Activated T-cell treated with anti-CD3 and anti-CD28 coated beads for 1 hour (primary cell): ENCODE measurements around the gene YEATS2.
A peak's percentile ranks its signal among the peaks of the same experiment; 100 is the strongest.

Experiments used
- DNase-seq: peaks from one replicate; pipeline ENCODE4 v3.0.0-alpha.2; 2020; ENCODE audit warnings: low read depth

Gene YEATS2

DNA sequence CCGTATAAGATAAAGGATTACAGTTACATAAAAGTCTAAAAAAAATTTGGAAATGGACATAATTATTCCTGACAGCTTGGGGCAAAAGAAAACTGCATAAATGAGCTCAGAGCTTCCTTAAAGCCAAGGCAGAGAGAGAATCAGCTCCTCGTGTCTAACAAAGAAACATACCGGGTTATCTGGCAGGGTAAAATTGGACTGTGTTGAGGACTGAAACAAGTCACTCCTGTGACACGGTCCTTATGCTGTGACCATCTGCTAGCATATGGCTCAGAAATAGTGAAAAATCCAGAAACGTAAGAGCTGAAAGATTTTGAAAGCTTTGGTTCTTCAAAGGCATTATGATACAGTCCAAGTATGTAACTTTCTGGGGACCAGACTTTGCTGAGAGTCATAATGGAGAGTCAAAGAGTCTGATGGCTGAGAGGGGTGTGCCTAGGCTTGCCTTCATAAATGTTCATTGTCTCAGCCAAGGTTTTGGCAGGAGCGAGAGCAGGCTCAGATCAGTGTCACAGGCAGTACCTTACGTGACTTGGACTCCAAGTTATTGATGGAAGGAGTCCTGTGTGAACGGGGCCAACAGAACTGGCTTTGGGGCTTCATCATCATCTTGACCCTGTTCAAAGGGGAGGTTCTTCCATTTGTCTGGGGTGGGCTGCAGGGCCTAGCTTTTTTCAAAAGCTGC lies 115.3 kb downstream of the YEATS2 start:
- no peak for DNase-seq

DNA sequence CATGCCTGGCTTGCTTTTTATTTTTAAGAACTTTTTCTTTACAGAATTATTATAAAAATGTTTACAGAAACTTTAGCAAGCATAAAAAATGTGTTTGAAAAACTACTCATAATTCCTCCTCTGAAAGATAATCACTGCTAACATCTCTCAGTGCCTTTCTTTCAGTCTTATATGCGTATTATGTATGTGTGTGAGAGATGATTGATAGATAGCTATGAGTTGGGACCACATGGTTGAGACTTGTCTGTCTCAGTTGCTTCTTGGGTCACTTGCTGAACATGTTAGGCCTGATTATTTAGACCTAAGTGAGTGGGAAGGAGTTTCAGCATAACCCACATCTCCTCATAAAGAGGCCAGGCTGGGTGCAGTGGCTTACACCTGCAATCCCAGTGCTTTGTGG lies 116.6 kb downstream of the YEATS2 start:
- DNase-seq: no peak

DNA sequence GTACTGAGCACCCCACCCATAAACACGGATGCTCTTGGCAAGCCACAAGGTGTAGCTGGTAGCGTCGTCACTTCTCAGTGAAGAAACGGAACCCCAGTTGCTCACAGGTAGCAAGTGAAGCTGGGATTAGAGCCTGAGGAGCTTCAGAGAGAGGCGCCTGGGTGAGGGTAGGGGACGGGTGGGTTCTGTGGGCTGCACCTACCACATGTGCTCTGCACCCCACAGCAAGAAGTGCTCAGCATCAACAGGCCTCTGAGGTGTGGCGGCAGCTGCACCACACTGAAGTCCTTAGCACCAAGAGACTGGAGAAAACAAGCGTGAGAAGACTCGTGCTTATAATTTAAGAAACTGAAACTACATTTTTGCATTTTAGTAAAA lies 118.0 kb downstream of the YEATS2 start:
- no peak for DNase-seq

DNA sequence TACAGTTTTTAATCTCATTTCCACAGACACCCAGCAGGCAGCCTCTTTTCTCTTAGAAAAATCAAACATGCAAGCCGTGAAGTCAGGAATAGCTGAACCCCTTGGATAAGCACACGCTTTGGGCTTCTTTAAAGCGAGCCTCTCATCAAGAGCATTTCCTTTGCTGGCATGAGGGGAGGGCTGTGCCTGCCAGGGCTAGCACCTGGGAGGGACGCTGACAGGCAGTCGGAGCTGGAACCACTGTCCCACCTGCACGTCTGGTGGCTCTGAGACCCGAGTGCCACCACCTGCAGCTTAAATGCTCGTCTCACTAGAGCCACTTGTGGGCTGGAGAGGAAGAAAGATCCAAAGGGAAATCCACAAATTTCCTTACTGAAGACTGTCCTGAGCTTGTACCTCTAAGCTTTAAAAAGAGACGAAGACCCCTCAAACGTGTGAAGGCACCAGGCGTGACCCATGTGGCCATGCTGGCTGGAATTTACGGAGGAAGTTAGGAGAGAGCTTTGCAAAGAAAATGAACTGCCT lies 118.4 kb downstream of the YEATS2 start:
- no peak for DNase-seq

DNA sequence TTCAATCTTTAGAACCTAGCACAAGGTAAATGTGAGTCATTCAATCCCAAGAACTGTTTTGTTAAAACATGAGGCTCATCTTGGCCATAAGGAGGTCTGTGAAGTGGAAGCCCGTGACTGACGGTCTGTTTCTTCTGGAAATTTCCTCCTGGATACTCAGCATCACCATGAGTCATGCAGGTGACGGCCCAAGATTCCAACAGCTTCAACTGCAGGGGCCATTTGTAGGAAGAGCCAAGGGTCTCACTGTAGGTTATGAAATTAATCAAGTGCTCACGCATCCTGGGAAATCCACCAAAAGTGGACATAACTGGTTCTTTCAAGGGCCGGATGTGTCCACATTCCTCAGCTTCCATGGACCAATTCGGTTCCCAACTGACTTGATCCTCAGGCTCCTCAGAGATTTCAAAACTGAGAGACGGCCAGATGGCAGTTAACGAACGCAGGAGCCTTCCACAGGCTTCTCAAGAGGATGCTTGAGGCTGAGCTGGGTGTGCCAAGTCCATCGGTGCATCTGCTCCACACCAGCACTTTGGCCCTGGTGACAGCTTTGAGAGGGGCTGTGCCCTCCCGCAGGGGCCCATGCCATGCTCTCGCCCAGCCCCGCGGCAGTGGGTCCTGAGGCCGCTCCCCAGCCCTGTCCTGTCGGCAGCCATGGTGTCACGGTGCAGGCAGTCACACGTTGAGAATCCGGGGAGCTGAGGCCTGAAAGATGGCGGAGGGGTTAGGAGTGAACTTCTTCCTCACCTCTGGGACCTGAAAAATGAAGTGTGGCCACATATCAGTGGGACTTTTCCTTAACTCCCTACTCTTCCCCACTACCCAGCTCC lies 119.3 kb downstream of the YEATS2 start:
- DNase-seq: no peak

DNA sequence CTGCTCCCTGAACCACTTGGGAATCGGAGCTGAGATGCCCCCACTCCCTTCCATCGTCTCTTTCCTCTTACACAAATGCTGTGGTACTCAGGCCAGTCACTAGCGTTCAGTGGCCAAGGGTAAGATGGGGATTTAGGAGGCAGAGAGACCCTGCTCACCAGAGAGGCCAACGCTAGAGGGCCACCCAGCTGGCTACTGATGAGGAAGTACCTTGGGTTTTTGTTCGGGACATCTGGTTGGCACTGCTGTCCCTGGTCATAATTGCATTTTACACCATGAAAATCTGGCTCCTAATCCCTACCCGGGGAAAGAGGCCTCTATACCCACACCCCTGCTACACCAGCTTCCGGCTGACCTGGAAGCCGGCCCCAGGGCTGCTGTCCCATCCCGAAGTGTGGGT lies 120.0 kb downstream of the YEATS2 start:
- no peak for DNase-seq

DNA sequence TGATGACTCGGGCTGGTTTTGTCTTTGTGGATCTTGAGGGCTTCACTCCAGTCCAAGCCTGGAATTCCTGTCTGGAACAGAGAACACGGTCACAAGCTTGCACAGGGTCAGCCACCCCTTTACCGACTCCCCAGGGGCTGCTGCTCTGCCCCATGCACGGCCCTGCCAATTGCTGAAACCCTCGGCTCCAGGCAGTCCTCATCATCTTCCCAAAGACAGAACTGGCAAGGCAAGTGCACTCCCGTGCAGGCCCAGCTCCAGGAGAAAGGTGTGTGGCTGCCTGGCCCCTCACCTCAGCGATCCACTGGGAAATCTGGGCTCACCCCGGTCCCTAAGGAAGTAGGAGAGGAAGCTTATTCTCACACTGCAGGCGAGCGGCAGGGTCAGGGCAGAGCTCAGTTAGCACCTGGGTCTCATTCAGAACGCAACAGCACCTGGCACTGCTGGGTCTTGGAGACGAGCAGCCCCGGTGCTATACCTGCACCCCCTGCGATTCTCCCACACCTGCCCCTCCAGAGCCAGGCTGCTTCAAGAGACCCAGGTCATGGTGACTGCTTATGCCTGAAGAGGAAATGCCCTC lies 120.5 kb downstream of the YEATS2 start:
- DNase-seq: no peak

DNA sequence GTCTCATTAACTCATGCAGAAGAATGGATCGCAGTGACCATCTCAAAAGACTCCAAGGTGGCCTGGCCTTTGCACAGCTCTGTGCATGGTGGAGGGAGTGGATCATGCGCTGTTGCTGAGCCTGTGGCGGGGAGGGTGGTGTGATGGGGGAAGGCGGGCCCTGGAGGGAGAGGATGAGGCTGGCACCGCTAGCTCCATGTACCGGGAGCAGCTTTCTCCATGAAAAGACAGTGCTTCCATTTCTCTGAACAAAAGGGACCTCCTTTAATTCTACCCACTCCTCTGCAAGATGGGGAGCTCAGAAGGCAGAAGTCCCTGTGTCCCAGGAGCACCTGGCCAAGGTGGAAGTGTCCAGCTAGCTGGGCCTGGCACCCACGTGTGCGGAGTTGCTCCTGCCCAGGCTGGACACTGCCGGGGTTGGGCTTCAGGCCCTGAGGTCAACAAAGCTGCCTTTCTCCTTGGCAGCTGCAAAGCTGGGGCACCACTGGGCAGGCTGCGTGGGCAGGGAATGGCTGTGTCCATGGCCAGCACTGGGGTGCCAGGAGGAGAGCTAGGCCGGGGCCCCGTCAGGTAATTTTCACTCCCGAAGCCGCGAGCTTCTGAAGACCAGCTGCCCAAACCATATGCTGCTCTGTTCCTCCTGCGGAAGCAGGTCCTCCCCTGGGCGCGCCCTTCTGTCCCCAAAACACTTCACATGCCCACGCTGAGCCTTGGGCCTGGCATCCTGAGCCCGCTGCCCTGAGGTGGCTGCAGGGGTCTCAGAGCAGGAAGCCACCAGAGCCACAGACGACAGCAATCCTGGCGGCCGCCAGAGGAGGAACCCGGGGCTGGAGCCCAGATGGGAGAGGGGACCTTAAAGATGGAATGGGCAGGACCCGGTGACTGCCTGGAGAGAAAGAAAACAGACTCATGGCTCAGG lies 121.4 kb downstream of the YEATS2 start:
- no peak for DNase-seq

DNA sequence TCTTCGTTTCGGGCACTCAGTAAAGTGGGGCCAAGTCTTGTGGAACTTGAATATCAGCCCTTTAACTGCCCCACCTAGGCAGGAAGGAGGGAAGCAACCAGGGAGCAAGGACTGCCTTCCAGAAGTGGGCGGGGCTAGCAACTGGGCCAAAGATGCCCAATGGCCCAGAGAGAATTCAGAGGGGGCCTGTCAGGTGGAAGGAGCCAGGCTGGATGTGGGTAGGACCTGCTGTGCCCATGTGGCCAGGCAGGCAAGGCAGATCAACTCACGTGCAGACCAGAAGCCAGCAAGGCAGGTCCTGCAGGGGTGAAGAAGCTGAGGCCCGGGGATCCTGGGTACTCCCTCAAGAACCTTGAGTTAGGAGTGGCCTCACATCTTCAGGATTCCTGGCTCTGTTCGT lies 122.2 kb downstream of the YEATS2 start:
- DNase-seq: no peak

DNA sequence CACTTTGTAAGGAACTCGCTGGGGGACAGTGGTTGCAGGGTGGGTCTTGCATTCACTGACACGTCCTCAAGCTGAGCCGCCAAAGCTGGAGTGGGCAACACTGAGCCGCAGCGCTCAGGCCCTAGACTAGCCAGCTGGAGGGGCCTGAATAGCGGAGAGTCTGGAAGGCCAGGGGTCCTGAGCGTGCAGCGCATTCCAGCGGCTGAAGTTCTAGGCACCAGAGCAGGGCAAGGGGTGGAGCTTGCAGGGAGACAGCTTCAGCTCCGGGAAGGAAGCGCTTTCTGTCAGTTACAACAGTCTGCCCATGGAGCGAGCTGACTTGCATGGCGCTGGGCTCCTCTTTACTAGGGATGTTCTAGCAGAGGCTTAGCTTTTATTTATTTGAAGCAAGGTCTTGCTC lies 125.0 kb downstream of the YEATS2 start:
- no peak for DNase-seq

DNA sequence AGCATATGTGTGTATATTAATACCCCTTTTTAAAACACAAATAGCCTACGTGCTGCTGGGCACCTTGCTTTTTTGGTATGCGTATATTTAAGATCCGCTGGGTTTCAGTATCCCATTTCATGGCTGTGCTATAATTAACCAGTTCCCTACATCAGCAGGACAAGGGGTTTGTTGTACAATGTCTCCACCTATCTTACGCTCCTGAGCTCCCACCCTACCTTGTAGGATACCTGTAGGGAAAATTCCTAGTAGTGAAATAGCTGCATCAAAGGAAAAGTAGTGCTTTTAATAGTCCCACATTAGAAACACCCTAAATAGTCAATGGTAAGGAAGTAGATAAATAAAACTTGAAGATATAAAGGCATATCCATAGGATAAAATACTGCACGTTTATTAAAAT lies 126.4 kb downstream of the YEATS2 start:
- DNase-seq: no peak

DNA sequence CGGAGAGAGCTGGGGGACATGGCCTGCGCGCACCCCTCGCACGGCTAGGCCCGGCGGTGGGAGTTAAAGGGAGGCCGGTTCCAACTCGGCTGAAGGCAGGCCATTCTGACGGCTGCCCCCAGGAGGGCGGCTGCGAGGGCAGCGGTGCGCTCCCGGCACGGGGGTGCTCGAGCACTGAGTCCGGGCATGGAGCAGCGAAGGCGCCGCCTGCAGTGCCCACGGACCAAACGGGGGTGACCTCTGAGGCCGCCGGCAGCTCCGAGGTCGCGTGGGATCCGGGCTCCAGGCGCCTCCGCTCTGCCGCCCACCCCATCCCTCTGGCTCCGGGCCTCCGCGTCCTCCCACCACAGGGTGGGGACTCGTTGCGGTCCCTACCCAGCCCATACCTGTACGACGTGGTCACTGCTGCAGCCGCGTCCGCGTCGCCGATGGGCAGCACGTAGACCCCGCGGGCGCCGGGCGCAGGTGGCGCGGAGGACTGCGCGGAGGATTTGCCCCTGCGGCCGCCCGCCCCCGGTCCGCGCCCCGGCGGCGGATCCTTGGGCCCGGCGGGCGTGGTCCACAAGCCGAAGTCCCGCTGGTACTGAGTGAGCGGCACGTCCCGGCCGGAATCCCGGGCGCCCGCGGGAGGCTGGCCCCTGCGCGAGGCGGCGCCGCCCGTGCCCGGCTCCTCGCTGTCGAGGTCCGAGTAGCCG lies 127.3 kb downstream of the YEATS2 start:
- no peak for DNase-seq

DNA sequence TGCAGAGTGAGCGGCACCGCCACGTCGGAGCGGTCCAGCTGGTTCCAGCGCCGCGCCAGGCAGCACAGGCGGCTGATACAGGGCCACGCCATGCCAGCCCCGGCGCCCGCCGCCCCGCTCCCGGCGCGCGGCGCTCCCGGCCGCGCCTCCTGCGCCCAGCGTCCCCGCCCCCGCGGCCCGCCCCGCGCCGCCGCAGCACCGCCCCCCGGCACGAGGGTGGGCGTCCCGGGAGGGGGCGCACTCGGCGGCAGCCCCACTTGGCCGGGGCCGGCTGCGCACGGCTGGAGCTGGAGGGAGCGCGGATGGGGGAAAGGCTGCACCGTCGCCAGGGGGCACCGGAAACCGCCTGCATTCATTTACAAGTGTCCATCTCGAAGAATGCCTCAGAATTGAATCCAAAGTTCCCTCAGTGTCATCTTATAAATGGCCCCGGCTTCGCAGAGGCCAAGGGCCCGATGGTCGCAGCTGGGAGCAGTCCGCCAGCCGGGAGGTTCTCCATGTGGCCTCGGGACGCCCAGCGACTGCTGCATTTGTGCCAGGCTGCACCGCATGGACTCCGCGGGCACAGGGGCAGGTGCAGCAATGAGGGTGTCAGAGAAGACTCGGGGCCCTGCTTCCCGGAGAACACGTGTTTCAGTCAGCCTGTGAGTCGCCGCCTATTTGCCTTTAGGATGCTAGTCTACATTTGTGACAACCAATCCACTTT lies 128.0 kb downstream of the YEATS2 start, which contains the start of gene MAP6D1:
MAP6D1 (minus strand) TSS at position 122 of the 706 bp plus-strand sequence; CDS start at position 92, 30 bp downstream.
- DNase-seq: peak; percentile 12

DNA sequence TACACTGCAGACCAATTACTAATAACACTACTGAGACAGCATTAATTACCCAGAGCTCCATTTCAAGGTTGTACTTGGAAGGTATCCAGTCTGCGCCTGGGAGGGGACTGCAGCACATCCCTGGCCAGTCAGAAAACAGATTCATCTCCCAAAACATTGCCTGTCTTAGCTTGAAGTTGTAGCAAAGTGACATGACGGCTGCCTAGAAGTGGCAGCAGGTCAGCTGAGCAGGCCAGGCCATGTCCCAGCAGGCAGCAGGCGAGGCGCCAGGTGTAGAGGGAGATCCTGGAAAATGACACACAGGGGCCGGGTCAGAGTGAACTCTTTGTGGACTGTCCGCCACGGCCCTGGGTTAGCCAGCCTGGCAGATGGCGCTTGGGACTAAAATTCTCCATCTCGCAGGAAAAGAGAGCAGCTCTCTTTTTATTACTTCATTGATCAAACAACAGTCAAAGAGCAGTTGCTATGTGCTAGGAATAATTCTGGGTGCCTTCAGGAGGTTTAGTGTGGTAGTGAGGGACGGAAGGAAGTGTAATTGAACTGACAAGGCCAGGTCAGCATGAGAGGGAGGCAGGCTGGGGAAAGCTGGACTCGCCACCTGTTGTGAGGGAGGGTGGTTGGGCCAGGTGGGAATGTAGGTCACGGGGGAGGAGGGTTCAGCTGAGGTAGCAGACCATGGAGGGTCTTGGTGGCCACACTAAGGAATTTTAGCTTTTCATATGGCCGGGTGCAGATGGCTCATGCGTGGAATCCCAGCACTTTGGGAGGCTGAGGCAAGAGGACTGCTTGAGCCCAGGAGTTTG lies 129.1 kb downstream of the YEATS2 start:
- no peak for DNase-seq

DNA sequence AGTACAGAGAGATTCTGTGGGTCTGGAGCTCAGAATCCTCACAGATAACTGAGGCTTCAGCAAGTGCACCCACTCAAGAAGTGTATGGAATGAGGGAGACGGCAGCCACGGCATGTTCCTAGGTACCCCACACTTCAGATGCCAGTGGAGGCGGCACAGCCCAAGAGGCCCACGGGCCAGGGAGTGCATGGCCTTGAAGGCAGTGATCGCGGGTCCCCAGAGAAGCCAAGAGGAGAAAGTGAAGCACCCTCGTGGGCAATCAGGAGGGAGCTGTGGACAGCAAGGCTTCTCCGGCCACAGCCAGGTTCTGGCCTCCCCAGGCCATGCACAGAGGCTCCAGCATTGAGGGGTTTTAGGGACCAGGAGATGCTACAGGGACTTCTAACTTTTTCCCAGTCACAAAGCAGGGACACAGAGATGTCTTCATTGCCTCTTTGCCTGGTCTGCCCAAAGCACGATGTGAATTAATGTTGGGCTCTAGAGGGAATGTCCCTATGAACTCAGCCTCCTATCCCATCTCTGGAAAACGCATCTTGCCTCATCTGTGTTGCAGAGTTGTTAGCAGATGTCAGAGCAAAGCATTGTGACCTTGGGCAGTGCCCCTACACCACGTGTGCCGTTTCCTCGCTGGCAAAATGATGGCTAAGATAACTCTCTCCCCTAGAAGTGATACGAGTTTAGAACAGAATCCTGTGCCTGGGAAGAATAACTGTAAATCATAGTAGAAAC lies 130.4 kb downstream of the YEATS2 start:
- no peak for DNase-seq

DNA sequence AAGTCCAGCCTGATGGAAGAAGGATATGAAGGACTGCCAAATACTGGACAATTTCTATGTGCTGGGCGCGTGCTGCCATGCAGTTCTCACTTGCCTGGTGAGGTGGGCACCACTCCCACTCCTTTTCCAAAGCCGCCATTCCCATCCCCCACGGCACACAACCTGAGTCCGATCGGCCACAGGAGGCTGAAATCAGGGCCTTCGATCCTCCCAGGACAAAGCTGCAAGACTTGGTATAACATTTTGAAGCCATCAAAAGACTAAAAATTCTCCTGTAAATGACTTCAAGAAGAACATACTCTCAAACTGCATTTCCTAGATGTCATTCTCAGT lies 130.9 kb downstream of the YEATS2 start:
- DNase-seq: no peak

DNA sequence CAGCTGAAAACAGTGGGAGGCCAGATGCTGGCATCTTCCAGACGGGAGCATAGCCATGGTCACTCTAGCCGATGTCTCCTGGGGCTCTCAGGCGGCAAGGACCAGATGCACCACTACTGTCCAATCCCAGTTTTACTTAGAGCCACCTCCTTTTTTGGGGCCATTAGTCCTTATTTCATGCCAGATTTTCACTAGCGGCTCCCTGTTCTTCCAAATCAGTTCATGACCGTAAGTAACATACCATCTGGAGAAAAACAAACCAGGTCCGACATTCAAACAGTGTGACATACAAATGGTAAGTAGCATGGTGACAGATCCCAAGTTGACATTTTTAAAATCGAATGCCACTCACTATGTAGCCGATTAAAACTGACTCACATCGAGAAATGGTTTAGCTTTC lies 131.9 kb downstream of the YEATS2 start:
- DNase-seq: no peak

DNA sequence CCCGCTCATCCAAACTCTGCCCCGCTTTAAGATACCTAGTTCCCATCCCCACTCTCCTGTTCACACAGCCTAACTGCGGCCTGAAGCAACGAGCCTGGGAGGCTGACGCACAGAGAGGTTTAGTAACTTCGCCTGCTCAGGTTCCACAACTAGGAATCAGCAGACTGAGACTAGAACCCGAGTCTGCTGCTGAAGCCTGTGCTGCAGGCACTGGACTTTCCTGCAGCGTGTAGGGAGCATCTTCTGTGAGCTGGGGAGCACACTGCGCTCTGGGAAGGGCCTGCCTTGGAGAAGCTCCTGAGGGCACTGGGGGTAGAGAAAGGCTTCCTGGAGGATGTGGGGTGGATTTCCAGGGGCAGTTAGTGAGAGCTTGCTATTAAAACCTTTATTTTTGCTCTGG lies 132.6 kb downstream of the YEATS2 start:
- DNase-seq: no peak

DNA sequence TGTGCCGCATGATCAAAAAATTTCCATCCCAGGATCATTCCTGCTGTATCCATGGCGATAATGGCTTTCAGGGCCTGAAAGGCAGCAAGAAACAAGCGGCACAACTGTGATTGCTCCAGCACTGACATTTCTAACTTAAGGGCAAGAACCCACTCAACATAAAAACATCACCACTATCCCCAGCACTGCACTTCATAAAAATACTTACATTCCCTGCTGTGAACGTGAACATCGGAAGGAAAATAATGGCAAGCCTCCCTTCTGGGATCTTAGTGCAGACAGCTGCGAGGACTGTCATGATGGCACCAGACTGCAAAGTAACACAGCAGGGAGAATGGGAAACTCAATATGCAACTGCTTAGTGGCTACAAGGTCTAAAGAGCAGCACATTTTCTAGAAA lies 135.9 kb downstream of the YEATS2 start:
- DNase-seq: no peak
